Measurements from ENCODE around the gene PRKAR2B. TPM values are rescaled to one million over a fixed set of nuclear protein-coding genes. Genes with fewer than 3 reads are reported as not detected.
"Not testable (repeated sequence)": the region's sequence is repeated elsewhere in the genome, so short reads cannot be mapped to it uniquely, and the experiment has no call there.

The PRKAR2B gene
- total and polyA plus RNA-seq, 10 donors: 8.3 to 74.4 (median 38.9) TPM

DNA sequence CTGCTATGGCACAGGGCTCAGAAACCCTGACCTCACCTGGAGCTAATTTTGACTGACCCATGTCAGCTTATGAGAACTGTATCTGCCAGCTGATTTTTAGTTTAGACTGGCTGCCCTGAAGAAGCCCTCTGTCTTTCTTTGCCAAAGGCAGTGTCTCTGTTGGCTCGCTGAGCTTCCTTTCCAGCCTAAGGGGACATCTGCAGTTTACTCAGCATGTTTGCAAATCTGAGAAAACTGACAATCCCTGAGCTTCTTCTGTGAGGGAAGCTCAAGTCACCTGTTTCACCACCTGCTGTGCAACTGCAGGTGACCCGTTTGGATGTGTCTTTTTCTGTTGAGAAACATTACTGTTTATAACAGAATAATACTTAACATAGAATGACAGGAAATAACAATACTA lies 46.0 kb downstream of the PRKAR2B start:
- Histone ChIP-seq H3K4me3 (no peak overlapping the region), H3K4me1 (peaks cover 0 to 24% (median 10%) of the 10 kb centered on the region in 6 donors), H3K9me3 (no peaks in the 10 kb centered on the region), H3K36me3 (no peaks in the 10 kb centered on the region), H3K27ac (peak overlapping the region in 5 of 8 donors; percentile 11 to 51 (median 36)), H3K27me3 (replicated peaks in 1 of 7) (no peaks in the 10 kb centered on the region)
- DNase-seq: no peak
- intact Hi-C loops (cut with DNase I; ENCODE audit: low total_unique reads): no loop called here
- 10 to 29% (median 19%) methylated on average over 2 of the region's 2 CpGs for WGBS, 5 donors
- TF ChIP-seq POLR2A (IDR thresholded peaks at IDR 0.05) (no peak), POLR2AphosphoS5 (IDR thresholded peaks at IDR 0.05) (no peak)
- TF ChIP-seq, protein P1, sequence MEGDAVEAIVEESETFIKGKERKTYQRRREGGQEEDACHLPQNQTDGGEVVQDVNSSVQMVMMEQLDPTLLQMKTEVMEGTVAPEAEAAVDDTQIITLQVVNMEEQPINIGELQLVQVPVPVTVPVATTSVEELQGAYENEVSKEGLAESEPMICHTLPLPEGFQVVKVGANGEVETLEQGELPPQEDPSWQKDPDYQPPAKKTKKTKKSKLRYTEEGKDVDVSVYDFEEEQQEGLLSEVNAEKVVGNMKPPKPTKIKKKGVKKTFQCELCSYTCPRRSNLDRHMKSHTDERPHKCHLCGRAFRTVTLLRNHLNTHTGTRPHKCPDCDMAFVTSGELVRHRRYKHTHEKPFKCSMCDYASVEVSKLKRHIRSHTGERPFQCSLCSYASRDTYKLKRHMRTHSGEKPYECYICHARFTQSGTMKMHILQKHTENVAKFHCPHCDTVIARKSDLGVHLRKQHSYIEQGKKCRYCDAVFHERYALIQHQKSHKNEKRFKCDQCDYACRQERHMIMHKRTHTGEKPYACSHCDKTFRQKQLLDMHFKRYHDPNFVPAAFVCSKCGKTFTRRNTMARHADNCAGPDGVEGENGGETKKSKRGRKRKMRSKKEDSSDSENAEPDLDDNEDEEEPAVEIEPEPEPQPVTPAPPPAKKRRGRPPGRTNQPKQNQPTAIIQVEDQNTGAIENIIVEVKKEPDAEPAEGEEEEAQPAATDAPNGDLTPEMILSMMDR (IDR thresholded peaks at IDR 0.05 in 8 of 11, conservative IDR thresholded peaks at IDR 0.05 in 3 of 11): no peak

DNA sequence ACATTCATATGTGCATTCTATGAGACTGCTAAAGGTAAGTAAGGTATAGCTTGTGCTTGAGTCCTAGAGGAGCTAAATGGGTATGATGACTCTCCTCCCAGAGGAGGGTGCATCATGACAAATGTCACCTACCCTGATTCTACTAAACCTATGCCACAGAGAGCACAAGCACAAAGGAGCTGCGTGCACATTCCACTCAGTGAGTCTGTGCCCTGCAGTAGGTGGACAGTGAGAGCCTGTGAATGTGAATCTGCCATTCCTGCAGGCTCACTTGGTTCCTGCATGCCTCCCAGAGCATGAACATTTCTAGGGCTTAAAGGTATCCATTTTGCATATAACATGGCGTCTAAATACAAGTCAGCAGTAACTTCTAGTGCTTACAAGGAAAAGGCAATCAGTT lies 46.8 kb downstream of the PRKAR2B start:
- intact Hi-C loops (cut with DNase I; ENCODE audit: low total_unique reads): no loop called here
- H3K27me3 ChIP-seq (replicated peaks in 1 of 7): no peaks in the 10 kb centered on the region
- H3K9me3 ChIP-seq: no peaks in the 10 kb centered on the region
- H3K4me3 ChIP-seq: no peak overlapping the region
- H3K27ac ChIP-seq: peak overlapping the region in 1 of 8 donors; percentile 50
- no peak for TF ChIP-seq POLR2A (IDR thresholded peaks at IDR 0.05)
- no peak for TF ChIP-seq POLR2AphosphoS5 (IDR thresholded peaks at IDR 0.05)
- TF ChIP-seq, protein P1 (IDR thresholded peaks at IDR 0.05 in 8 of 11, conservative IDR thresholded peaks at IDR 0.05 in 3 of 11): no peak
- H3K36me3 ChIP-seq: no peaks in the 10 kb centered on the region
- H3K4me1 ChIP-seq: peaks cover 0 to 24% (median 10%) of the 10 kb centered on the region in 6 donors
- WGBS, 5 donors: 39 to 90% (median 57%) methylated on average over 2 of the region's 2 CpGs
- DNase-seq: no peak

GRCh38 chr7:107093671-107094070 lies 49.2 kb downstream of the PRKAR2B start:
- H3K27me3 ChIP-seq (replicated peaks in 1 of 7); H3K4me3 ChIP-seq; H3K27ac ChIP-seq; intact Hi-C loops (cut with DNase I; ENCODE audit: low total_unique reads); H3K36me3 ChIP-seq; H3K9me3 ChIP-seq; DNase-seq: not testable (repeated sequence)
- WGBS, 5 donors: 91 to 96% (median 92%) methylated on average over 4 to 5 of the region's 5 CpGs
- peaks cover 0 to 24% (median 10%) of the 10 kb centered on the region in 6 donors for H3K4me1 ChIP-seq

- H3K36me3 ChIP-seq; H3K27ac ChIP-seq; H3K27me3 ChIP-seq (replicated peaks in 1 of 7); H3K4me3 ChIP-seq; intact Hi-C loops (cut with DNase I; ENCODE audit: low total_unique reads); DNase-seq: not testable (repeated sequence)
- Histone ChIP-seq H3K4me1 (peaks cover 0 to 13% (median 0%) of the 10 kb centered on the region in 6 donors), H3K9me3 (peaks cover 0 to 23% (median 15%) of the 10 kb centered on the region in 8 donors)
- WGBS, 5 donors: 97 to 99% (median 98%) methylated on average over 12 of the region's 12 CpGs
Measured at GRCh38 chr7:107099154-107099553, 54.6 kb downstream of the PRKAR2B start.

- peaks cover 0 to 23% (median 15%) of the 10 kb centered on the region in 8 donors for H3K9me3 ChIP-seq
- no peaks in the 10 kb centered on the region for H3K27me3 ChIP-seq (replicated peaks in 1 of 7)
- TF ChIP-seq POLR2AphosphoS5 (IDR thresholded peaks at IDR 0.05) (no peak), POLR2A (IDR thresholded peaks at IDR 0.05) (no peak)
- TF ChIP-seq, protein P1 (IDR thresholded peaks at IDR 0.05 in 8 of 11, conservative IDR thresholded peaks at IDR 0.05 in 3 of 11): no peak
- WGBS, 5 donors: 53 to 81% (median 66%) methylated on average over 1 of the region's 1 CpG
- no peak overlapping the region for H3K27ac ChIP-seq
- no peak overlapping the region for H3K4me3 ChIP-seq
- H3K4me1 ChIP-seq: peaks cover 0 to 13% (median 0%) of the 10 kb centered on the region in 6 donors
- DNase-seq: no peak
- H3K36me3 ChIP-seq: no peaks in the 10 kb centered on the region
- intact Hi-C loops (cut with DNase I; ENCODE audit: low total_unique reads): no loop called here
Measured at GRCh38 chr7:107100824-107101223, 56.3 kb downstream of the PRKAR2B start.

Data from spleen (tissue), 11 donors.